HCT116 (cell line): ENCODE data around the gene OR6M1. TPM values are rescaled to one million over a fixed set of nuclear protein-coding genes. Genes with fewer than 3 reads are reported as not detected.

Experiments used
- ATAC-seq: fragments of 200-7000 bp; cut with Tn5 transposase; 2 replicates; pipeline ENCODE4 v1.9.1; 2020; ENCODE audit warnings: mild to moderate bottlenecking, moderate library complexity
- BruUV-seq: library from RNA; stranded (reverse); fragments of 400-500 nt; replicated peaks from 2 replicates; lab custom pipeline; 2021; lab: Mats Ljungman, UMichigan
- CTCF ChIA-PET: fragments of 300-600 bp; sonication (Branson Sonifier 250); formaldehyde crosslinking; loops from one replicate; lab custom pipeline; 2021; ENCODE audit warnings: antibody characterized with exemption; lab: Charles Lee
- POLR2A ChIA-PET: fragments of 300-600, 350-600 bp; sonication (Branson Sonifier 250); formaldehyde crosslinking; loops from one replicate; lab custom pipeline; 2021; ENCODE audit warnings: antibody characterized with exemption; lab: Charles Lee
- RAD21 ChIA-PET, 2 experiments: fragments of 300-600 bp; sonication (Branson Sonifier 250); formaldehyde crosslinking; loops; one replicate each; lab custom pipeline; 2023; ENCODE audit warnings: low total read pairs in 2 of 2; ENCODE audit not compliant: uncharacterized antibody in 2 of 2, unreplicated experiment in 2 of 2, low non-redundant PET in 1 of 2; lab: Charles Lee
- DNase-seq: peaks from one replicate; pipeline ENCODE4 v3.0.0-alpha.2; 2010; ENCODE audit warnings: low read depth, low spot score
- H2AFZ ChIP-seq: fragments of 200-600 bp; shearing (Covaris generic), sonication (generic); 2 replicates; pipeline ENCODE4 v1.6.1; 2017; ENCODE audit warnings: low read depth, mixed run types, mixed read lengths, antibody characterized with exemption, low read length; ENCODE audit not compliant: poor library complexity, severe bottlenecking
- H3K27ac ChIP-seq: 2 replicates; pipeline ENCODE4 v1.5.1; 2012; ENCODE audit warnings: low read depth, low read length
- H3K27me3 ChIP-seq: fragments of 200-600 bp; sonication (generic); 2 replicates; pipeline ENCODE4 v1.6.1; 2016; ENCODE audit warnings: mixed run types, low read length, mixed read lengths; ENCODE audit not compliant: insufficient read depth
- H3K36me3 ChIP-seq, 2 experiments: fragments of 200-500 bp in 1 of 2; fragments of 200-600 bp in 1 of 2; sonication (Bioruptor generic) in 1 of 2; sonication (generic) in 1 of 2; 2 replicates each; pipeline versions ENCODE4 v1.5.1 to v1.6.1; 2014 to 2016; ENCODE audit warnings: low read length in 2 of 2, inconsistent platforms in 1 of 2, mixed read lengths in 1 of 2, mixed run types in 1 of 2; ENCODE audit not compliant: insufficient read depth in 2 of 2, control insufficient read depth in 1 of 2
- H3K4me1 ChIP-seq, 2 experiments: fragments of 200-600 bp in 1 of 2; sonication (generic) in 1 of 2; 2 replicates each; pipeline versions ENCODE4 v1.5.1 to v1.6.1; 2012 to 2017; ENCODE audit warnings: low read length in 2 of 2, inconsistent platforms in 1 of 2, mild to moderate bottlenecking in 1 of 2, mixed read lengths in 1 of 2, mixed run types in 1 of 2, moderate library complexity in 1 of 2; ENCODE audit not compliant: insufficient read depth in 2 of 2, control insufficient read depth in 1 of 2
- H3K4me2 ChIP-seq: fragments of 200-600 bp; sonication (generic); 2 replicates; pipeline ENCODE4 v1.6.1; 2017; ENCODE audit warnings: mixed run types, low read length, mixed read lengths
- H3K4me3 ChIP-seq, 2 experiments: fragments of 200-600 bp in 1 of 2; sonication (generic) in 1 of 2; replicated peaks in 1 of 2; 2 replicates each; pipeline ENCODE4 v1.5.1; 2011 to 2016; ENCODE audit warnings: low read length in 2 of 2, control low read depth in 1 of 2, low read depth in 1 of 2, mild to moderate bottlenecking in 1 of 2, mixed read lengths in 1 of 2, mixed run types in 1 of 2
- H3K79me2 ChIP-seq: fragments of 200-600 bp; sonication (generic); 2 replicates; pipeline ENCODE4 v1.6.1; 2017; ENCODE audit warnings: mild to moderate bottlenecking, mixed run types, low read length, moderate library complexity, mixed read lengths; ENCODE audit not compliant: insufficient read depth
- H3K9ac ChIP-seq: fragments of 200-600 bp; sonication (generic); 2 replicates; pipeline ENCODE4 v1.6.1; 2016; ENCODE audit warnings: low read length, mixed read lengths
- H3K9me2 ChIP-seq: fragments of 200-600 bp; sonication (generic), shearing (Covaris generic); 2 replicates; pipeline ENCODE4 v1.6.1; 2017; ENCODE audit warnings: mixed run types, mild to moderate bottlenecking, moderate library complexity; ENCODE audit not compliant: insufficient read depth
- H3K9me3 ChIP-seq, 2 experiments: fragments of 200-500 bp in 1 of 2; fragments of 200-600 bp in 1 of 2; sonication (Bioruptor generic) in 1 of 2; sonication (generic) in 1 of 2; 2 replicates each; pipeline ENCODE4 v1.6.1; 2014 to 2017; ENCODE audit warnings: low read length in 2 of 2, mixed read lengths in 2 of 2, inconsistent platforms in 1 of 2, low read depth in 1 of 2, mild to moderate bottlenecking in 1 of 2, mixed run types in 1 of 2, moderate library complexity in 1 of 2; ENCODE audit not compliant: control insufficient read depth in 1 of 2, insufficient read depth in 1 of 2
- H4K20me1 ChIP-seq: fragments of 200-600 bp; sonication (generic), shearing (Covaris generic); 2 replicates; pipeline ENCODE4 v1.6.1; 2017; ENCODE audit warnings: mixed run types, mild to moderate bottlenecking, moderate library complexity; ENCODE audit not compliant: insufficient read depth
- ATF3 ChIP-seq: IDR thresholded peaks from 2 replicates; pipeline ENCODE4 v1.6.1; 2012
- CBX3 ChIP-seq: IDR thresholded peaks from 2 replicates; pipeline ENCODE4 v1.6.1; 2012; ENCODE audit warnings: low read depth
- CEBPB ChIP-seq: IDR thresholded peaks from 2 replicates; pipeline ENCODE4 v1.6.1; 2012; ENCODE audit warnings: low read depth
- CTCF ChIP-seq, 3 experiments: fragments of 200-600 bp in 1 of 3; sonication (generic) in 1 of 3; IDR thresholded peaks in 2 of 3; conservative IDR thresholded peaks in 1 of 3; 2 replicates each; pipeline ENCODE4 v1.5.1; 2012 to 2017; ENCODE audit warnings: low read depth in 2 of 3, low read length in 2 of 3, antibody characterized with exemption in 1 of 3, borderline replicate concordance in 1 of 3, control low read depth in 1 of 3, mild to moderate bottlenecking in 1 of 3, mixed read lengths in 1 of 3, mixed run types in 1 of 3, moderate library complexity in 1 of 3; ENCODE audit not compliant: insufficient read depth in 1 of 3
- EGR1 ChIP-seq: IDR thresholded peaks from 2 replicates; pipeline ENCODE4 v1.6.1; 2012; ENCODE audit warnings: low read depth
- EZH2 ChIP-seq: fragments of 200-600 bp; sonication (generic); IDR thresholded peaks from 2 replicates; pipeline ENCODE4 v1.6.1; 2017; ENCODE audit warnings: antibody characterized with exemption, mixed run types
- MAX ChIP-seq: IDR thresholded peaks from 2 replicates; pipeline ENCODE4 v1.6.1; 2012
- POLR2AphosphoS5 ChIP-seq: IDR thresholded peaks from 2 replicates; pipeline ENCODE4 v1.6.1; 2011; ENCODE audit warnings: mild to moderate bottlenecking, low read depth, low read length, moderate library complexity
- RAD21 ChIP-seq: IDR thresholded peaks from 2 replicates; pipeline ENCODE4 v1.6.1; 2012; ENCODE audit warnings: low read depth, mild to moderate bottlenecking
- REST ChIP-seq: IDR thresholded peaks from 2 replicates; pipeline ENCODE4 v1.6.1; 2012; ENCODE audit warnings: low read depth
- SIN3A ChIP-seq: IDR thresholded peaks from 2 replicates; pipeline ENCODE4 v1.6.1; 2012; ENCODE audit warnings: low read depth
- SP1 ChIP-seq: IDR thresholded peaks from 2 replicates; pipeline ENCODE4 v1.6.1; 2012; ENCODE audit warnings: low read depth
- TCF7L2 ChIP-seq: IDR thresholded peaks from 2 replicates; pipeline ENCODE4 v1.7.0; 2011; ENCODE audit warnings: borderline replicate concordance, inconsistent platforms; ENCODE audit not compliant: insufficient read depth, insufficient read length; ENCODE audit errors: extremely low read depth
- ZBTB33 ChIP-seq: IDR thresholded peaks from 2 replicates; pipeline ENCODE4 v1.6.1; 2011; ENCODE audit warnings: mild to moderate bottlenecking, low read length, moderate library complexity; ENCODE audit not compliant: insufficient replicate concordance; ENCODE audit errors: extremely low read depth
- ZNF274 ChIP-seq: fragments of 200-500 bp; sonication (Bioruptor generic); IDR thresholded peaks from 2 replicates; pipeline ENCODE4 v1.6.1; 2014; ENCODE audit warnings: mild to moderate bottlenecking, low read depth, low read length, inconsistent platforms
- intact Hi-C: fragments of 100-400 bp; cut with micrococcal nuclease; formaldehyde crosslinking; loops from 2 replicates; pipeline ENCODE4 v1.10.0; 2022
- total RNA-seq: library from RNA; stranded (reverse); gene quantifications from one replicate; pipeline ENCODE4 v1.2.1, GENCODE V29; 2021; ENCODE audit not compliant: unreplicated experiment

OR6M1 gene
- total RNA-seq, 1 experiment from 2014 or later = not detected

- Histone ChIP-seq H3K9me3 (no peaks in the 10 kb centered on the region), H3K79me2 (no peaks in the 10 kb centered on the region), H3K4me3 (no peak overlapping the region), H2AFZ (no peak overlapping the region), H3K27ac (no peak overlapping the region), H4K20me1 (no peaks in the 10 kb centered on the region), H3K9ac (no peak overlapping the region), H3K36me3 (no peaks in the 10 kb centered on the region), H3K27me3 (no peaks in the 10 kb centered on the region), H3K4me1 (no peaks in the 10 kb centered on the region), H3K9me2 (no peaks in the 10 kb centered on the region), H3K4me2 (no peak overlapping the region)
- ATAC-seq (no peak), DNase-seq (no peak)
- POLR2A ChIA-PET = no interaction called here
- no TSS peak for BruUV-seq
- RAD21 ChIA-PET = no interaction called here
- intact Hi-C loops = no loop called here
- CTCF ChIA-PET = no interaction called here
- no peak for TF ChIP-seq SP1
- no peak for TF ChIP-seq POLR2AphosphoS5
- TF ChIP-seq SIN3A = no peak
- TF ChIP-seq EGR1 = no peak
- TF ChIP-seq REST = no peak
- no peak for TF ChIP-seq CEBPB
- no peak for TF ChIP-seq EZH2
- no peak for TF ChIP-seq ATF3
- no peak for TF ChIP-seq RAD21
- no peak for TF ChIP-seq CTCF (IDR thresholded peaks at IDR 0.05 in 2 of 3, conservative IDR thresholded peaks at IDR 0.05 in 1 of 3; ENCODE audit: borderline replicate concordance in 1 of 3, insufficient read depth in 1 of 3, low read depth in 2 of 3, low read length in 2 of 3)
- no peak for TF ChIP-seq CBX3
- no peak for TF ChIP-seq TCF7L2
- TF ChIP-seq ZNF274 = no peak
- no peak for TF ChIP-seq ZBTB33
- TF ChIP-seq MAX = no peak
Measured at GRCh38 chr11:123773026-123773425, 33.1 kb downstream of the OR6M1 start.
